Nephron progenitor cell (in vitro differentiated cells): ENCODE results near the gene ARHGAP25.

Experiments
- DNase-seq: peaks from one replicate; pipeline ENCODE4 v3.0.0; 2021
- H3K27ac Mint-ChIP-seq: 2 replicates; pipeline ENCODE4 v1.8.0; 2021; ENCODE audit warnings: mild to moderate bottlenecking, moderate library complexity, mixed read lengths
- H3K27me3 Mint-ChIP-seq: 2 replicates; pipeline ENCODE4 v1.8.0; 2021; ENCODE audit warnings: mild to moderate bottlenecking, low read depth, mixed read lengths; ENCODE audit not compliant: poor library complexity
- H3K36me3 Mint-ChIP-seq: 2 replicates; pipeline ENCODE4 v1.8.0; 2021; ENCODE audit warnings: low read depth, mixed read lengths
- H3K4me1 Mint-ChIP-seq: 2 replicates; pipeline ENCODE4 v1.8.0; 2021; ENCODE audit warnings: mixed read lengths
- H3K4me3 Mint-ChIP-seq: 2 replicates; pipeline ENCODE4 v1.8.0; 2021; ENCODE audit warnings: mild to moderate bottlenecking, moderate library complexity, mixed read lengths
- H3K9me3 Mint-ChIP-seq: 2 replicates; pipeline ENCODE4 v1.8.0; 2021; ENCODE audit warnings: mild to moderate bottlenecking, moderate library complexity, mixed read lengths
- TF ChIP-seq, protein P1 (sequence below): fragments of 200-600 bp; sonication (generic); IDR thresholded peaks from 2 replicates; pipeline ENCODE4 v1.5.0; 2021; ENCODE audit warnings: antibody characterized with exemption

ARHGAP25 gene

DNA sequence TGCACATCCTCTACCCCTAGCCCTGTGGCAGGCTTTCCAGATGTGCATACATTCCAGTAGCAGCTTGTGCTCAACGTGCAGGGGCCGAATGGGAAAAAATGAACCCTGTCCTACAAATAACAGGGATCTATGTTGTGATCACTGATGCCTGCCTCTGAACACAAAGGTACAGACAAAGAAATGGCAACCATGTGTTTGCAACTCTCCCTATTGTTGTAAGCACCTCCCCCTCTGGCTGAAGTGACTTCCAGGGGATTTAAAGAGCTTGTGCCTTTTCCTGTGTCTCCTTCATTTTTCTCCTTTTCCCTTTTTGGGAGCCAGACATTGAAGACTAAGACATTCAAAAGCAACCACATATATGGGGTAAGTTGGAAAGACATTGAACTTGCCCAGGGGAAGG is 21.6 kb downstream of the ARHGAP25 start:
- TF ChIP-seq, protein P1, sequence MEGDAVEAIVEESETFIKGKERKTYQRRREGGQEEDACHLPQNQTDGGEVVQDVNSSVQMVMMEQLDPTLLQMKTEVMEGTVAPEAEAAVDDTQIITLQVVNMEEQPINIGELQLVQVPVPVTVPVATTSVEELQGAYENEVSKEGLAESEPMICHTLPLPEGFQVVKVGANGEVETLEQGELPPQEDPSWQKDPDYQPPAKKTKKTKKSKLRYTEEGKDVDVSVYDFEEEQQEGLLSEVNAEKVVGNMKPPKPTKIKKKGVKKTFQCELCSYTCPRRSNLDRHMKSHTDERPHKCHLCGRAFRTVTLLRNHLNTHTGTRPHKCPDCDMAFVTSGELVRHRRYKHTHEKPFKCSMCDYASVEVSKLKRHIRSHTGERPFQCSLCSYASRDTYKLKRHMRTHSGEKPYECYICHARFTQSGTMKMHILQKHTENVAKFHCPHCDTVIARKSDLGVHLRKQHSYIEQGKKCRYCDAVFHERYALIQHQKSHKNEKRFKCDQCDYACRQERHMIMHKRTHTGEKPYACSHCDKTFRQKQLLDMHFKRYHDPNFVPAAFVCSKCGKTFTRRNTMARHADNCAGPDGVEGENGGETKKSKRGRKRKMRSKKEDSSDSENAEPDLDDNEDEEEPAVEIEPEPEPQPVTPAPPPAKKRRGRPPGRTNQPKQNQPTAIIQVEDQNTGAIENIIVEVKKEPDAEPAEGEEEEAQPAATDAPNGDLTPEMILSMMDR: no peak
- Mint-ChIP-seq H3K4me3 (no peak overlapping the region), H3K27ac (no peak overlapping the region), H3K27me3 (peaks cover 11% of the 10 kb centered on the region), H3K9me3 (peaks cover 11% of the 10 kb centered on the region), H3K36me3 (peaks cover 10% of the 10 kb centered on the region), H3K4me1 (peaks cover 6% of the 10 kb centered on the region)
- DNase-seq: no peak

DNA sequence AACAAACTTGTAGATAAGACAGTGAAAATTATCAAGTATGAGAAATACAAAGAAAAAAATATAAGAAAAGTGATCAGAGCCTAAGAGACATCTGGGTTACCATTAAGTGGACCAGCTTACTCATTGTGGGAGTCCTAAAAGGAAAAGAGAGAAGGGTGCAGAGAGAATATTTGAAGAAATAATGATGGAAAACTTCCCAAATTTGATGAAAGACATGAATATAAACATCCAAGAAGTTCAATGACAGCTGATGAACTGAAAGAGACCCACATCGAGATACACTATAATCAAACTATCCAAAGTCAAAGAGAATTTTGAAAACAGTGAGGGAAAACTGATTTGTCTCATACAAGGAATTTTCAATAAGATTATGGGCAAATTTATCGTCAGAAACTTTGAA is 22.5 kb downstream of the ARHGAP25 start:
- no peak for DNase-seq
- TF ChIP-seq, protein P1: no peak
- peaks cover 11% of the 10 kb centered on the region for H3K27me3 Mint-ChIP-seq
- no peak overlapping the region for H3K27ac Mint-ChIP-seq
- H3K9me3 Mint-ChIP-seq: peaks cover 11% of the 10 kb centered on the region
- peaks cover 6% of the 10 kb centered on the region for H3K4me1 Mint-ChIP-seq
- peaks cover 10% of the 10 kb centered on the region for H3K36me3 Mint-ChIP-seq
- no peak overlapping the region for H3K4me3 Mint-ChIP-seq

DNA sequence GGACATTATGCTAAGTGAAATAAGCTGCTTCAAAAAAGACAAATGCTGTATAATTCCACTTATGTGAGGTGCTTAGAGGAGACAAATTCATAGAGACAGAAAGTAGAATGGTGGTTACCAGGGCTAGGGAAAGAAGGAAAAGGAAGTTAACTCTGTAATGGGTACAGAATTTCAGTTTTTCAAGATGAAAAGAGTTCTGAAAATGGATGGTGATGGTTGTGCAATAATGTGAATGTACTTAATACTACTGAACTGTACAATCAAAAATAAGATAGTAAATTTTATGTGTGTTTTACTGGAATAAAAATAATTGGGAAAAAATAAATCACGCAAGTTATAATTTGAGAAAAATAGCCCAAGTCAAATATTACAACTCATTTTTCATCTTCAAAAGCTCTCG is 27.5 kb downstream of the ARHGAP25 start:
- peaks cover 6% of the 10 kb centered on the region for H3K4me1 Mint-ChIP-seq
- DNase-seq: no peak
- peaks cover 1% of the 10 kb centered on the region for H3K9me3 Mint-ChIP-seq
- no peak overlapping the region for H3K27ac Mint-ChIP-seq
- H3K36me3 Mint-ChIP-seq: peaks cover under 1% of the 10 kb centered on the region
- H3K4me3 Mint-ChIP-seq: no peak overlapping the region
- TF ChIP-seq, protein P1: no peak
- H3K27me3 Mint-ChIP-seq: peaks cover 3% of the 10 kb centered on the region

DNA sequence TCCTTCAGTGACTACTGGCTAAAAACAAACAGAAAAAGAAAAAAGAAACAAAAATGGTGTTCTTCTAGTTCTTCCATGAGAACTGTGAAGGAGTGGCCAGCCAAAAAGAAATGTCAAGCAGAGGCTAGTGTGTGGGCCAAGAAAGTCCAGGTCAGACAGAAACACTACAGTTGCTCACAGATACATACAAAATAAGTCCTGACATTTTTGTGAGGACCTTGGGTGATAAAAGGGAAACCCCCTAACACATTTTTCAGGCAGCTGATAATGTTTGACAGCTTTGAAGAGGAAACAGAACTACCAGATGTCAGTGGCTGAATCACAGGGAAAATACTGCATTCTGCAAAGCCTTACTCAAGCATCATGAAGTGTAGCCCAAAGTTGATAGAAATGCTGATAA is 28.1 kb downstream of the ARHGAP25 start:
- peaks cover 6% of the 10 kb centered on the region for H3K4me1 Mint-ChIP-seq
- no peaks in the 10 kb centered on the region for H3K36me3 Mint-ChIP-seq
- H3K9me3 Mint-ChIP-seq: no peaks in the 10 kb centered on the region
- DNase-seq: no peak
- no peak overlapping the region for H3K27ac Mint-ChIP-seq
- H3K4me3 Mint-ChIP-seq: no peak overlapping the region
- H3K27me3 Mint-ChIP-seq: peaks cover 6% of the 10 kb centered on the region
- TF ChIP-seq, protein P1: no peak

DNA sequence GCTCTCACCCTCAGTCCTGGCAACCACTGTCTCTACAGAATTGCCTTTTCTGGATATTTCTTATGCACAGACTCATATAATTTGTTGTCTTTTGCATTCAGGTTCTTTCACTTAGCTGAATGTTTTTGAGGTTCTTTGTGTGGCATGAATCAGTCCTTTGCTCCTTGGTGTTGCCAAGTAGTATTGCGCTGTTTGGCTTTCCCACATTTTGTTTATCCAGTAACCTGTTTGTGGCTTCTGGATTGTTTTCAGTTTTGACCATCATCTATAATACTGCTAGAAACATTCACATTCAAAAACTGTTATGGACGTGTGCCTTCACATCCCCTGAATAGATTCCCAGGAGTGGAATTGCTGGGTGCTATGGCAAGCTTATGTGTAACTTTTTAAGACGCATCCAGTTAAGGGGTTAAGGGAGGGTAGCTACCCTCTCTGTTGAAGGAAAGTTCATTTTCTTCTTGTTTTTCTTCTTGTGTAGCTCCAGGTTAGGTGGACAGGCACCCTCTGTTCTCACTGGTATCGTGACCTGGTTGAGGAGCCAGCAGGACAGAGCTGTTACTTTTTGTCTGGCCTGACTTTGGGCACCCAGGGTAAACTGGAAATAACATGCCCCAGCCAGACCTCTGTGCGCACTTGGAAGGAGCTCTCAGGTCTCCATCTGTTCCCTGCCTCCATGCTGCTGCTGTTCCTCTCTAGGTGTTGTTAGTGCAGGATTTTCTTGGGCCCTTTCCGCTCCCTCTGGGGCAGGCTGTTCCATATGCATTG is 29.6 kb downstream of the ARHGAP25 start:
- no peak overlapping the region for H3K27ac Mint-ChIP-seq
- TF ChIP-seq, protein P1: no peak

DNA sequence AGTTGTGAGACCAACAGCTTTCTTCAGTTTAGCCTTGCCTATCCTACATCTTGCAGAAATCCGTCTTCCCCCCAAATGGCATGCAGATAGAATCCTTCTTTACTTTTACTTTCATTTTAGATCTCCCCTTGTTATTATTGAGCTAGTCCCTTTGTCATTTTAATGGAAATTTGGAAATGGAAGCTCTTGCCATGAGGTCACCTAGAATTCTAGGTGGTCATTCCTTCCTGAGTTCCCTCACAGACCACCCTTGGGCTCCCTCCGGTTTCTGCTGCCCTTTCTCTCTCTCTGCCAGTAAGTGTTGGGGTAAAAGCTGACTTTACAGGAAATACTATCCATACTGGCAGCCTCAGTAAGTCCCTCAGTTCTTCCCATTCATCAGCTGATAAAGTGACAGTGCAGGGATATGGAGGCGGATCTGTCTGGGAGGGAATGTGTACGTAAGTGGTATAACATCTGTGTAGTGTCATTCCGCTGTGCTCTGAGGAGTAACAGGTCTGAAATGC is 30.2 kb downstream of the ARHGAP25 start:
- H3K27ac Mint-ChIP-seq: no peak overlapping the region
- no peak for DNase-seq
- no peak overlapping the region for H3K4me3 Mint-ChIP-seq
- H3K4me1 Mint-ChIP-seq: peaks cover 12% of the 10 kb centered on the region
- TF ChIP-seq, protein P1: no peak
- H3K36me3 Mint-ChIP-seq: no peaks in the 10 kb centered on the region
- H3K27me3 Mint-ChIP-seq: peaks cover 8% of the 10 kb centered on the region
- H3K9me3 Mint-ChIP-seq: no peaks in the 10 kb centered on the region

More for the DNA sequence above, 29.6 kb downstream of the ARHGAP25 start:
- Mint-ChIP-seq H3K9me3 (no peaks in the 10 kb centered on the region), H3K4me3 (no peak overlapping the region), H3K36me3 (no peaks in the 10 kb centered on the region), H3K27me3 (peaks cover 8% of the 10 kb centered on the region), H3K4me1 (peaks cover 6% of the 10 kb centered on the region)
- no peak for DNase-seq
